Uterus (tissue), 2 donors: ENCODE results near the gene ARPP19.

Source experiments
- POLR2A ChIP-seq, 2 donors: fragments of 450-650 bp; IDR thresholded peaks; one replicate each; pipeline ENCODE4 v1.6.1; 2016; ENCODE audit warnings: antibody characterized with exemption in 2 of 2, mild to moderate bottlenecking in 1 of 2, moderate library complexity in 1 of 2
- TF ChIP-seq, protein P1 (sequence below), 4 experiments: fragments of 200-600 bp in 2 of 4; fragments of 450-650 bp in 2 of 4; sonication (generic) in 2 of 4; IDR thresholded peaks; one replicate each; pipeline ENCODE4 v1.5.1; 2016 to 2019; ENCODE audit warnings: antibody characterized with exemption in 4 of 4, mild to moderate bottlenecking in 2 of 4, moderate library complexity in 1 of 4

GRCh38 chr15:52575072-52575471, 6.2 kb upstream of the ARPP19 start:
- TF ChIP-seq POLR2A (IDR thresholded peaks at IDR 0.05) = no peak
- TF ChIP-seq, protein P1, sequence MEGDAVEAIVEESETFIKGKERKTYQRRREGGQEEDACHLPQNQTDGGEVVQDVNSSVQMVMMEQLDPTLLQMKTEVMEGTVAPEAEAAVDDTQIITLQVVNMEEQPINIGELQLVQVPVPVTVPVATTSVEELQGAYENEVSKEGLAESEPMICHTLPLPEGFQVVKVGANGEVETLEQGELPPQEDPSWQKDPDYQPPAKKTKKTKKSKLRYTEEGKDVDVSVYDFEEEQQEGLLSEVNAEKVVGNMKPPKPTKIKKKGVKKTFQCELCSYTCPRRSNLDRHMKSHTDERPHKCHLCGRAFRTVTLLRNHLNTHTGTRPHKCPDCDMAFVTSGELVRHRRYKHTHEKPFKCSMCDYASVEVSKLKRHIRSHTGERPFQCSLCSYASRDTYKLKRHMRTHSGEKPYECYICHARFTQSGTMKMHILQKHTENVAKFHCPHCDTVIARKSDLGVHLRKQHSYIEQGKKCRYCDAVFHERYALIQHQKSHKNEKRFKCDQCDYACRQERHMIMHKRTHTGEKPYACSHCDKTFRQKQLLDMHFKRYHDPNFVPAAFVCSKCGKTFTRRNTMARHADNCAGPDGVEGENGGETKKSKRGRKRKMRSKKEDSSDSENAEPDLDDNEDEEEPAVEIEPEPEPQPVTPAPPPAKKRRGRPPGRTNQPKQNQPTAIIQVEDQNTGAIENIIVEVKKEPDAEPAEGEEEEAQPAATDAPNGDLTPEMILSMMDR (IDR thresholded peaks at IDR 0.05) = no peak
